NCI-H128 (cell line): ENCODE results near the gene ANKRD29.
"Not testable (repeated sequence)": the region's sequence is repeated elsewhere in the genome, so short reads cannot be mapped to it uniquely, and the experiment has no call there.

Experiments used
- DNase-seq: peaks from one replicate; lab custom pipeline; 2025; ENCODE audit not compliant: unreplicated experiment; lab: John Stamatoyannopoulos, UW

Gene ANKRD29

DNA sequence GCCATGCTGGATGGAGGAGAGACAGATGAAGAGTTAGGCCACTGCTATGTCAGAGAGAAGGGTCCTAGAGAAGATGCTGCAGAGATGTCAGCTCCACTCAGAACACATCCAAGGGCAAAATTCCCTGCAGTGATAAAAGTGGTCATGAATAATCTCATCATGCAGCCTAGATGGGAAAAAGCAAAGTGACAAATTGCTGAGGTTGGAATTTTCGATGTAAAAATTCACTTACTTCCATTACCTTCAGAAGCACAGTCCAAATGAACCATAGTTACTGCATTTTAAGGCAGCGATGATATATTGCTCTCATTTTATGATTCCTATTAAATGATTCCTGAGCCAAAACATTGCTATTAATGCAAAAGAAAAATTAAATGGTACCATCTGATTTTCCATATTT is 16.4 kb downstream of the ANKRD29 start:
- DNase-seq: no peak

DNA sequence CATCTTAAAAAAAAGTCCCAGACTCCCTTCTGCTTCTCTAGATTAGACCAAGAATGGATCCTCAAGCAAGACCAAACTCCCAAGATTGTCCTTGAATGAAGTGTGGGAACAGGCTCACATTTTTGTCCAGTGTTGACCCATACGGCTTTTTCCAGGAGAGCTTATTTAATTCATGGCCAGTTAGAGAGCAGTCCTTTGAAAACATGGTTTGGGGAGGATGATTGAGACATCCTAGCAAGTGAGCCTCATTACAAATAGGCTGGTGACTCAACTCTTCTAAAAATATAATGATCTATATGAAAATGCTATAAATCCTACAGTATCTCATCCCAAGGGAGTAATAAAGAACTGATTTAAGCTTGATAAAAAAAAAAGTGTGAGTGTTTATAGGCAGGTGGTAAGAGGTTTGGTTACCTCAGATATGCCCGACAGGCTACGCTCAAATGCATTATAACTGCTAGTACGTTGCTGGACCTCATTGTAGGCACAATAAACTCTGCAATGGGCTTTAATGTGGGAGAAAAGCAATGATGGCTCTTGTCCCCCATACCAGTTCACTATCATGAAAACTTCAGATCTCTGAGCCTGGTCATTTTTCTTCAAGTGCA is 17.0 kb downstream of the ANKRD29 start:
- no peak for DNase-seq

DNA sequence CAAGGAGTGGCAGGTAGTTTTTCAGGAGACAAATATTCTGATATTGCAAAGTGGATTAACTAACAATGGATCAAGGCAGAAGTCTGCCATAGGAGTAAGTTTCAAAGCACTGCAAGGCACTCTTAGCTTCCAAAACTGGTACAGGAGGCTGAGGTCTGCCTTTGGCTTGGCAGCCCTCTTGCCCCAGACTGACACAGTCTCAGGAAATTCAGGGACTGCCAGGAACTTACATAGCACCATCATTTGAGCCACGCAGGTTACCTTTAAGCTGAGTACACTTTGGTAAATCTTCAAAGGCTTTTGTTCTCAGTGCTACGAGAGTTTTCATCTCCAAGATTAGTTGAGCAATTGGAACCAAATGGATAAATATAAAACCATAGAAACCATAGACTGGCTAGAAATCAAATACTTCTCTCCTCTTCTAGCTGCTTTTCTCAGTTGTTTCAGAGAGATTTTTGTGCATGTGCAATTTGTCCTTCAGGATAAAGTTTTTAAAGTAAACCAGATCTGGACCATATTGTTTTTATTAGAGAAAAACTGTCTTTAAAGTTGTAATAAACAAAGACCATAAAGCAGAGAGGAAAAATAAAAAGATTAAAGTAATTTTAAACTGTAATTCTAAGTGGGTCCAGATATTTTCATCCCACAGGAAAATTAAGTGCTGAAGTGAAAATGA is 18.8 kb downstream of the ANKRD29 start:
- DNase-seq: no peak

DNA sequence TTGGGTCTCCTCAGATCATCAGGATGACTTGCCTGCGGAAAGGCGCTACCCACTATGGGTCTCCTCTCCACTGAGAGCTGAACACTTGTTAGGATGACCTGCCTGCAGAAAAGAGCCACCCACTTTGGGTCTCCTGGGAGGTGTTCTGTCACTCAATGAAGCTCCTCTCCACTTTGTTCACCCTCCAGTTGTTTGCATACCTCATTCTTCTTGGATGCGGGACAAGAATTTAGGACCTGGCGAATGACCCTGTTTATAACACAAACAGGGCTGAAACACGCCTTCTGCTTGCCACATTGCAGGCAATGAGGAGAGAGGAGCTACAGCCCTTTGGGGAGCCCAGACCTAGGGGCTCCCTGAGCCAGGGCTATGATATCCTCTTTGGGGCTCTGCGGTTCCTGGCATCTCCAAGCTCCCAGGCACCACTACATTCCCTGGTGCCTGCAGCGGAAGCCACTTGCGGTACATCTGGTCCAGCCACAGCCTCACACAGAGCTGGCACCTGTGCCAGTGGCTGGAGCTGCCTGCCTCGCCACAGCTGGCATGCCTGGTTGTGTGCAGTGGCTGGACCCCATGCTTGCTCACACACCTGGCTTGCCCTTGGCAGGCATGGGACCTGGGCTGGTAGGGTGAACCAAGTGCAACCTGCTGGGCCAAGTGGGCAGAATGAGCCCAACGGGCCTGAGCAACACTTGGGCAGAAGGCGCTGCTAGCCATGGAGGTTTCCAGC is 20.6 kb downstream of the ANKRD29 start:
- DNase-seq: no peak

DNA sequence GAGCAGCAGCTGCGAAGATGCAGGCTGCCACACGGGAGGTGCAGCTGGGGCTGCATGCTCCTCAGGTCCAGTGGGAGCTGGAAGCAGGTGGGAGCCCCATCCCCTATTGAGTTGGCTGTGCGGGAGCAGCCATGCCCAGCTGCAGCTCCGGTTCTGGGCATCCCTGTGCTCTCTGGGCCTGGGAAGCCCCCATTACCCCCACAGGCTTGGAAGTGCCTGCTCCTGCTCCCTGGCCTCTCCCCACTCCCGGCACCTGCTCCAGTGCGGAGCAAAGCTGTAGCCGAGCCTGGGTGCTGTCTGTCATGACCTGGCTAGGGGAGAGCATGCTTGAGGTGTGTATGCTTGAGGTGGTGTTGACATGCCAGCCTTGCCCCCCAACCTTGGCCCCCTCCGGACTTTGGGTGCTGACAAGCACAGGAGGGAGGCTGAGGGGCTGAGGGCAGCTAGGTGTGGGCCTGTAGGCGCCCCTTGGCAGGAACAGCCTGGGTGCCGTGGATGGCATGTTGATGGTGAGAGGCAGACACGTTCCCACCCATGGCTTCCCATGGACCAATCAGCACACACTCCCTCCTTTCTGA is 21.5 kb downstream of the ANKRD29 start:
- no peak for DNase-seq

DNA sequence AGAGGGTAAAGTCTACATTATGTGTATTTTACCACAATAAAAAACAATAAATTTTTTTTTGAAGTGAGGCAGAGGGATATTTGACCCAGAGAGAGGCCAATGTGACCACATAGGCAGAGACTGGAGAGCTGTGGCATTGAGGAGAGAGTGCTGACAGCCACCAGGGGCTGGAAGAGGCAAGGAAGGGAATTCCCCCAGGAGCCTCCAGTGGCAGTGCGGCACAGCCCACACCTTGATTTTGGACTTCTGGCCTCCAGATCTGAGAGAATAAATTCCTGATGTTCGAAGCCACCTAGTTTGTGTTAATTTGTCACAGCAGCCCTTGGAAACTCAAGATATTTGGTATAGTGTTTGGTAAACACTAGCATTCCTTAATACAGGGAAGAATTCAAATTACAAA is 22.7 kb downstream of the ANKRD29 start:
- no peak for DNase-seq

DNA sequence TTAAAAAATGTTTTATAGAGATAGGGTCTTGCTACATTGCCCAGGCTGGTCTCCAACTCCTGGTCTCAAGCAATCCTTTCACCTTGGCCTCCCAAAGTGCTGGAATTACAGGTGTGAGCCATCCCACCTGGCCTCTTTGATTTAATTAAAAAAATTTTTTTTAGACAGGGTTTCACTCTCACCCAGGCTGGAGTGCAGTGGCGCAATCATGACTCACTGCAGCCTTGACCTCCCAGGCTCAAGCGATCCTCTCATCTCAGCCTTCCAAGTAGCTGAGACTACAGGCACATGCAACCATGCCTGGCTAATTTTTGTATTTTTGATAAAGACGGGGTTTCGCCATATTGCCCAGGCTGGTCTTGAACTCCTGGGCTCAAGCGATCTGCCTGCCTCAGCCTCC is 26.3 kb downstream of the ANKRD29 start:
- not testable (repeated sequence) for DNase-seq

DNA sequence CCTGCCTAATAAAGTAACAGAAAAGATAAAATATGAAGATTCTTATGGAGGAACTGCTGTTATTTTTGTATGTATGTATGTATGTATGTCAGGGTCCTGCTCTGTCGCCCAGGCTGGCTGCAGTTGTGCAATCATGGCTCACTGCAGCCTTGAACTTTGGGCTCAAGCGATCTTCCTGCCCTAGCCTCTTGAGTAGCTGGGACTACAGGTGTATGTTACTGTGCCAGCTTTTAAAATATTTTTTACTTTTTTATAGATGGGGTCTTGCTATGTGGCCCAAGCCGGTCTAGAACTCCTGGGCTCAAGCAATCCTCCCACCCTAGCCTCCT is 26.7 kb downstream of the ANKRD29 start:
- no peak for DNase-seq

DNA sequence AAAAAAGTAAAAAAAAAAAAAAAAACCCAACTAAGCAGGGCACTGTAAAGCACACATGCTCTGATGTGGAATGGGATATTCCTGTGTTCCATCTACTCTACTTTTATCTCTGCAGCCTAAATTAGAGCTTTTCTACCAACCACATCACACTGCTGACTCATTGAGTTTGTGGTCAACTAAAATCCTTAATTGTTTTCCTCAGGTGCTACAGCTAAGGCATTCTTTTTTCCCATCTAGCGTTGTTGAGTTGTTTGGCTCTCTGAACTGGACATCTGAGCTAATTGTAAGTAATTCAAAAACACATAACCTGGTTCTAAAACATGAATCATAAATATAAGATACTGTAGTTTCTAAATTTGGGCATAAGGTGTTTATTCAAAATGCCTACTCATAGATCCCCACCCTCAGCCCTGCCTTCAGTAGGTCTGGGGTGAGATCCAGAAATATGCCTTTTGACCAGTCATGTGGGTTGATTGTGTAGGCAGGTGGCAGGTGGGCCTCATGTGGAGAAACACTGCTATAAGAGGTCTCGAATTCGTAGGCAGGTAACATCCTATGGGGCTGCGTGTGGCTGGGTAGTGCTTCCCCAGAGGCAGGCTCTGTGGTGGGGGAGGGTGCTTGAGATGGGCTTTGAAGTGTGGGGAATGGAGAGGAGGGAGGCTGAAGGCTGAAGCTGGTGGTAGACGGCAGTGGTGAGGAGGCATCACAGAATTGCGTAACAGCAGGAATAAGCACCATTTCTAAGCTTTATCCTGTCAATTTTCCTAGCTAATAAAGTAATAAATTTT is 27.2 kb downstream of the ANKRD29 start:
- no peak for DNase-seq

DNA sequence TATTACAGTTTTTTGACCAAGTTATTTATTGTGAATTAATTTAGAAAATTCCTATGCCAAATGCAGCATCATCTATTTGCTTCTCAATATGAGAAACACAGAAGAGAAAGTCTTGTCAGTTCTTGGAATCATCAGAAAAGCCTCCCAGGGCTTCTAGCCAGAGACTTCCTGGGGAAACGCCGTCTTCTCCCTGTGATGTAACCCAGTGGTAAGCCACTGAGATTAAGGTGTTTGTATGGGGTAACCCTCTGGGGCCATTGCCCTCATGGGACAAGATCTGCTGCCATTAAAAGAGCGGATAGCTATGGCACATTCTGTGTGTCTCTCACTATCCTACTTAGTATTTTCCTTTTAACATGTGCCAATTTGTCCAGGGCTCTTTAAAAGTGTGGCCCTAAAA is 28.0 kb downstream of the ANKRD29 start:
- no peak for DNase-seq

DNA sequence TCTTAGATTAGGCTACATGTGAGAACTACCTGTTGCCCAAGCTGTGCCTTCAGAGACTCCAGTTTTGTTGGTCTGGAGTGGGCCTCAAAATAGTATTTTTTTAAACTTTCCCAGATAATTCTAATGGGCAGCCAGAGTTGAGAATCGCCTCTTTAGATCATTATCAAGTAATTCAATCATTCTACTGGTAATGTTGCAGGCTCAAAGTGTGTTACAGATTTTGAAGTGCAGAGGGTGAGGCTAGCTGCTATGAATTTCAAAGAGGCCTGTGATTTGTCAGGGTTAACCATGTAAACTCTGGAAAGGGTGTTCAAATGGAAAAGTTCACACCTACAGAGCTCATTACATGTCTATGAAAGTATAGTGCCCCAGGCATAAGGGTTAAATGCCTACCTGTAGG is 30.1 kb downstream of the ANKRD29 start:
- no peak for DNase-seq

DNA sequence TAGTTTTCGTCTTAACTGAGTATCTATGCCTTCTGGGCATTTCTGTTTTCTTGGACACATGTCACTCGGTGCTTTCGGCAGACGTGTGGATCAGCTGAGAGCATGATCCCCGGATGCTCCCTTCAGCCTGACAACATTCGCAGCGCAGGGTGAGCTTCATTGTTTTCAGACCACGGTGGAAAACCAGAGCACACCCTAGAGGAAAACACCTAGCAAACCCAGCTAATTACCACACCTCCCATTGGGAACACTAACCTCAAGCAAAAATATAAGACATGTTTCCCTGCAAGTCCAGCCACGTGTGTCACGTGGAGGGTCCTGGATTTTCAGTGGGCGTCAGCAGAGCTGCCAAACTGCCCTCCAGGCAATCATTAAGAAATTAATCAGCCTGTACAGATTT is 31.0 kb downstream of the ANKRD29 start:
- DNase-seq: no peak

DNA sequence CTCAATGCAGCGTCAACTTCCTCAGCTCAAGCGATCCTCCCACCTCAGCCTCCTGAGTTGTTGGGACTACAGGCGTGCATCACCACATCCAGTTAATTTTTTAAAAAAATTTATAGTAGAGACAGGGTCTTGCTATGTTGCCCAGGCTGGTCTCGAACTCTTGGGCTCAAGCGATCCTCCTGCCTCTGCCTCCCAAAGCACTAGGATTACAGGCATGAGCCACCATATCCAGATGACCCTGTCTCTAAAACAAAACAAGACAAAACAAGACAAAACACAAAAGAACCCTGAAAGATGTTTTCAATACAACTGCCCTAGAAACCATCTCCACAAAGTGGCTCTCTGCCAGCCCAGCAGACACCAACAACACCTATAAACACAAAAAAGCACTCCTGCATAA is 31.4 kb downstream of the ANKRD29 start:
- DNase-seq: no peak

DNA sequence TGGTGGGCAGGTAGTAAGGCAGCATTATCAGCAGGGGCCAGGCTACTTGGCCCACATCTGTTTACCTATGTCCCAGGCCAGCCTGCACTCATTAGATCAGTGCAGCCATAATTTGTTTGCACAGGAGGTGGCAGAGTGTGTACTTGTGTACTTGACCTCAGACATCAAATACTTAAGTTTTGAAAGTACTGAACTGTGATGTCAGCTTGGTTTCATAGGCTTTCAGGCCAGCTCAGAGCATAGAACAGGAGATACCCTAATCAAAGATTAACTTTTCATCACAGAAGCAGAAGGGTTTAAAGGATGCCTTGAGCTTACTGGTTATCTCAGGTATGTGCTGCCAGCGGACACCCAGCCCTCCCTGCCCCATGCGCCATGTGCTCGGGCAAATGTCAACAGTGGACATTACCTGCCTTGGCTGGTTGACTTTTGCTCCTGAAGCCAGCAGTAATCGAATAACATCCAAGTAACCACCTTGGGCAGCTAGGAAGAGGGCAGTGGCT is 33.2 kb downstream of the ANKRD29 start:
- no peak for DNase-seq

DNA sequence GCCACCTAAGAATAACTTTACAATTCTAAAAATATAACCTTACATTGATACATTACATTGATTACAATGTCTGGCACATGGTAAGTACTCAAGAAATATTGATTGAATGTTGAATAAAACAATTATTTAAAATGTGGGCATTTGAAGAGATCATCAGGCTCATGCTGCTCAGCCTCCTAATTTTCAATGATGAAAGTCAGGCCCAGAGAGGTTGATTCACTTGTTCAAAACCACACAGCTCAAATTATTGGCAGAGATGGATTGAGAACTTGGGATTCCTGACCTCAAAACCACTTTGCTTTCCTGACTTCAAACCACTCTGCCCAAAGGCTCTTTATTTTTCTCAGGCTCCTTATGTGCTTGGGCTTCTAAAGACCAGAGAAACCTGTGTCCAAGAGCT is 34.7 kb downstream of the ANKRD29 start:
- no peak for DNase-seq

DNA sequence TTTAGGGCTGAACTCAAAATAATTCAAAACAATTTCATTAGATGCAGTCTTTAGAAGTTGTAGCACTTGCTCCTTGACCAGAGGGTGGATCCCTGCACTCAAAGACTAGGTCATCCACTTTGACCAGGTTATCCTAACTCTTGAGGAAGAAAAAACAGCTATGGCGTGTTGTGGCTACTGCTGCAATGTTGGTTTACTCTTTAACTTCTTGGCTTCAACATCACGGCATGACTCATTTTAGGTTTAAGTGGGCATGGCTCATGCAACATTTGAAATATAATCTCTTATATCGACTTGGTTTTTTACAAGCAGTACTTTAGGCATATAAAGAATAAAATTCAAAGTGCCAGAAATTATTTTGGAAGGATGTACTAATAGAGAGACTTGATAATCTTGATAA is 35.4 kb downstream of the ANKRD29 start:
- DNase-seq: no peak

DNA sequence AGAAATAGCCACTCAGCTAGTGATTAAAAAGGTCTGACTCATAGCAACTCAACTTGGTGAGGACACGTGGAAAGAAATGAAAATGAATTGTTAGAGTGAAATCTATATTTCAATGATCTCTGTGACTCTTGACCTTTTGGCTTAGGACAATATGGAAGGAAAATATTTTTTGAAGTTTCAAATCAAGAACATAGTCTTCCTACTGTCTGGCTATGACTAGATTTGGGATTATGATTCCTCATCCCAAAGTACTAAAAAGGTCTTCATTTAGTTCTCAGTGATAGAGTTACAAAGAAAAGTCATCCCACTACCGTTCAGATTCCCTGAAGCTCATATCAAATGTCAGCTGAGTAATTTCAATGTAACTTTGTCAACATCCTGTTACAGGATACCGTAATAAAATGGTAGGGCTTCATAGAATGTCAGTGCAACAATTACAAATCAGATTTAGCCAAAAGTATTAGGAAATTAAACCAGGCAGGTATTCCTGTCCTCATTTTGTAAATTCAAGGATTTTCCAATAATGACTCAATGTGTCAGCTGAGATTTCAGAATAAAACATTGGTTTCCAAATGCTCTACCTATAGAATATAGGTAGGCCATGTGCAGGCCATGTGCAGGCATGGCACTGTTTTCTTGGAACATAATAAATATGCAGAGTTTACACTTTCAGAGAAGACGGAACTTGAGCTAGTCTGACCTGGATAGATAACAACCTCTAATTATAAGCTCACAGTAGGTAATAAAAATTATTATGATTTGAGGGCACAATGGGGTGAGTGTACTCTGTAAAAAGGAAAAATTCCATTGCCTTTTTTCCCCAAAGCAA is 36.0 kb downstream of the ANKRD29 start:
- DNase-seq: no peak

DNA sequence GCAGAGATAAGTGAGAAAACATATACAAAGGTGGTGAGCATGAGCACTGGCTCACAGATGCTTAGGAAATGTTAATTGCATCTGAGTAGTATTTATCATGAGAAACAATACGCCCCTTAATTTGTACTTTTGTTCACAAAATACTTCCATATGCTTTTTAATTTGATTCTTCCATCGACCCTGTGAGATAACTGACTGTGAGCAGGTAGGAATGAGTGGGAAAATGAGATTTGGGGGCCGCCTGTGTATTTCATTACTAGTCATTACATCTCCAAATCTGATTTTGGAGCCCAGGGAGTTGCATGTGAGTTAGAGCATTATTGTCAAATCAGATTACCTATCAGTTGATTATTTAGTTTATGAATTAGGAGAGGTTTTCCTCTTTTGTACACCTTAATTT is 39.7 kb downstream of the ANKRD29 start:
- no peak for DNase-seq

DNA sequence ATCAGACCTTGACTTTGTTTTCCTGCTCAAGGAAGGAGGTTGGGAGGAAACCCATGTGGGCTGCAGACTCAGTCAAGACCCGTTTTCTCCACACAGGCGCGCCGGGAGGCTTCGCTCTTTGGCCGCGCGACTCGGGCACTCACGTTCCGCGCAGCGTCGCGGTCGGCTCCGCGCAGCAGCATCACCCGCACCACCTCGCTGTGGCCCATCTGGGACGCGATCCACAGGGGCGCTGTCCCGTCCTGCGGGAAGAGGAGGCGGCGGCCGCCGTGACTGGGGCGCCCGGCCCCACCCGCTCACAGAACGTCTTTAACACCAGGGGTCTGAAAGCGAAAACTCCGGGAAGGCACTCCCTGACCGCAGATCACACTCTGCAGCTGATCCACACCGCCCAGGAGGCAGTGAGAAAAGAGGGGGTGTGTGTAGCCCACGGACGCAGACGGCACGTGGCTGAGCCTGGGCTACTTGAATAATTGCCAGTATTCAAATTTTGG is 43.3 kb downstream of the ANKRD29 start:
- no peak for DNase-seq

DNA sequence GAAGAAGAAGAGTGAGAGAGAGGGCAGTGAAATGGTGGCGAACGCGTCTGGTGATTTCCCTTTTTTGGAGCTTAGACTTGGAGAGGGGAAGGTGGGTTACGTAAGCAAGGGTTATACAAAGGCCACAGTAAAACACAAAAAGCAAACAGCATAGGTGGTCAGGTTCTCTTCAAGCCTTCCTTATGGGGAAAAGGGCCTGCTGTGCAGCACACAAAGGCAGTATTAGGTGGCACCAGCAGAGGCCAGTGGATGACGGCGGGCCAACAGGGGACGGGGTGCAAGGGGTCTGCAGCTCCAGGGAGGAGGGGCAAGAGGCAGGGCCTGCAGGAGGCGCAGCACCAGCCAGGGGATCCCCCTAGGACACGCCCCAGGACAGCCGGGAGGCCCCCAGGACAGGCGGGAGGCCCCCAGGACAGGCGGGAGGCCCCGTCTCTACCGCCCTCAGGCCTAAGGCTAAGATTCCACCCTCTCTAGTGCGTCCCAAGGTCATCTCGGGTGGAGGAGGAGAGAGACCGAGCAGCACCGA is 43.8 kb downstream of the ANKRD29 start:
- DNase-seq: no peak
